ENCODE measurements around the gene NPTX2.

GRCh38 chr7:98656899-98657298 is 39.8 kb downstream of the NPTX2 start:
- TF ChIP-seq POLR2A (IDR thresholded peaks at IDR 0.05) (no peak), CTCF (IDR thresholded peaks at IDR 0.05) (no peak)
